Measurements from ENCODE around the gene AHSA1.

AHSA1 gene

GRCh38 chr14:77423423-77423822, 34.5 kb upstream of the AHSA1 start, which contains the start of gene NOXRED1:
NOXRED1 (minus strand) TSS chr14:77423523; CDS start chr14:77422889, 634 bp downstream.
- Histone ChIP-seq H3K27ac (no peak within 1 kb of the TSS), H3K4me3 (ENCODE audit: low read depth, low read length) (no peak within 1 kb of the TSS), H3K9me3 (ENCODE audit: severe bottlenecking) (no peaks in the 10 kb centered on the region), H3K36me3 (peaks cover 9% of the 10 kb centered on the region), H3K27me3 (ENCODE audit: insufficient read depth, low read depth, severe bottlenecking) (no peaks in the 10 kb centered on the region)
- DNase-seq, result no peak
- TF ChIP-seq CTCF (IDR thresholded peaks at IDR 0.05; ENCODE audit: low read depth, low read length), result no peak

GRCh38 chr14:77424862-77425261, 33.0 kb upstream of the AHSA1 start:
- no peak for TF ChIP-seq CTCF (IDR thresholded peaks at IDR 0.05; ENCODE audit: low read depth, low read length)
- no peak overlapping the region for H3K27ac ChIP-seq
- no peak for DNase-seq
- no peaks in the 10 kb centered on the region for H3K27me3 ChIP-seq (ENCODE audit: insufficient read depth, low read depth, severe bottlenecking)
- H3K9me3 ChIP-seq (ENCODE audit: severe bottlenecking), result no peaks in the 10 kb centered on the region
- peaks cover 9% of the 10 kb centered on the region for H3K36me3 ChIP-seq
- H3K4me3 ChIP-seq (ENCODE audit: low read depth, low read length), result no peak overlapping the region

- Histone ChIP-seq H3K27me3 (ENCODE audit: insufficient read depth, low read depth, severe bottlenecking) (no peaks in the 10 kb centered on the region), H3K4me3 (ENCODE audit: low read depth, low read length) (no peak overlapping the region), H3K9me3 (ENCODE audit: severe bottlenecking) (no peaks in the 10 kb centered on the region), H3K27ac (no peak overlapping the region), H3K36me3 (peaks cover 9% of the 10 kb centered on the region)
- DNase-seq, result no peak
- TF ChIP-seq CTCF (IDR thresholded peaks at IDR 0.05; ENCODE audit: low read depth, low read length), result no peak
These were observed 31.5 kb upstream of the AHSA1 start for GRCh38 chr14:77426396-77426795.

GRCh38 chr14:77436042-77436441, 21.9 kb upstream of the AHSA1 start:
- no peak for TF ChIP-seq CTCF (IDR thresholded peaks at IDR 0.05; ENCODE audit: low read depth, low read length)
- H3K27me3 ChIP-seq (ENCODE audit: insufficient read depth, low read depth, severe bottlenecking), result no peaks in the 10 kb centered on the region
- H3K4me3 ChIP-seq (ENCODE audit: low read depth, low read length), result no peak overlapping the region
- H3K36me3 ChIP-seq, result peaks cover 12% of the 10 kb centered on the region
- H3K27ac ChIP-seq, result no peak overlapping the region
- no peak for DNase-seq
- H3K9me3 ChIP-seq (ENCODE audit: severe bottlenecking), result no peaks in the 10 kb centered on the region

- no peak for TF ChIP-seq CTCF (IDR thresholded peaks at IDR 0.05; ENCODE audit: low read depth, low read length)
- Histone ChIP-seq H3K4me3 (ENCODE audit: low read depth, low read length) (no peak overlapping the region), H3K27me3 (ENCODE audit: insufficient read depth, low read depth, severe bottlenecking) (no peaks in the 10 kb centered on the region), H3K9me3 (ENCODE audit: severe bottlenecking) (no peaks in the 10 kb centered on the region), H3K27ac (no peak overlapping the region), H3K36me3 (peaks cover 12% of the 10 kb centered on the region)
- no peak for DNase-seq
These were observed 19.3 kb upstream of the AHSA1 start for GRCh38 chr14:77438596-77438995.

- peaks cover 7% of the 10 kb centered on the region; the same call in 1 of the 2 replicates for H3K36me3 ChIP-seq
- no peaks in the 10 kb centered on the region for H3K9me3 ChIP-seq (ENCODE audit: severe bottlenecking)
- DNase-seq, result no peak
- TF ChIP-seq CTCF (IDR thresholded peaks at IDR 0.05; ENCODE audit: low read depth, low read length), result no peak
- H3K27me3 ChIP-seq (ENCODE audit: insufficient read depth, low read depth, severe bottlenecking), result no peaks in the 10 kb centered on the region
- H3K4me3 ChIP-seq (ENCODE audit: low read depth, low read length), result no peak overlapping the region
- no peak overlapping the region for H3K27ac ChIP-seq
These were observed 18.0 kb upstream of the AHSA1 start for GRCh38 chr14:77439861-77440260.
